KMS-11 (cell line): ENCODE measurements around the gene DNAH17.

Experiments used
- H2AFZ ChIP-seq: fragments of 200-600 bp; sonication (generic); 2 replicates; pipeline ENCODE4 v1.6.1; 2016; ENCODE audit warnings: antibody characterized with exemption, mixed run types, low read depth
- H3K27ac ChIP-seq: fragments of 200-600 bp; sonication (generic); 2 replicates; pipeline ENCODE4 v1.6.1; 2016; ENCODE audit warnings: mild to moderate bottlenecking, mixed run types
- H3K27me3 ChIP-seq: fragments of 200-600 bp; sonication (generic); 2 replicates; pipeline ENCODE4 v1.6.1; 2017; ENCODE audit warnings: mild to moderate bottlenecking, low read depth, mixed run types, moderate library complexity; ENCODE audit not compliant: insufficient read depth
- H3K36me3 ChIP-seq: fragments of 200-600 bp; sonication (generic); 2 replicates; pipeline ENCODE4 v1.6.1; 2017; ENCODE audit warnings: mild to moderate bottlenecking, mixed run types; ENCODE audit not compliant: insufficient read depth
- H3K4me1 ChIP-seq: fragments of 200-600 bp; sonication (generic); 2 replicates; pipeline ENCODE4 v1.6.1; 2016; ENCODE audit warnings: mild to moderate bottlenecking, low read depth, mixed run types; ENCODE audit not compliant: poor library complexity, severe bottlenecking
- H3K4me2 ChIP-seq: fragments of 200-600 bp; sonication (generic); 2 replicates; pipeline ENCODE4 v1.7.0; 2016; ENCODE audit warnings: mild to moderate bottlenecking, mixed run types
- H3K4me3 ChIP-seq: fragments of 200-600 bp; sonication (generic); IDR thresholded peaks from 2 replicates; pipeline ENCODE4 v1.6.1; 2017; ENCODE audit warnings: low read depth, low read length, mixed read lengths; ENCODE audit not compliant: insufficient read depth
- H3K79me2 ChIP-seq: fragments of 200-600 bp; sonication (generic); 2 replicates; pipeline ENCODE4 v1.6.1; 2016; ENCODE audit warnings: low read depth, mixed run types; ENCODE audit not compliant: insufficient read depth
- H3K9ac ChIP-seq: fragments of 200-600 bp; sonication (generic); 2 replicates; pipeline ENCODE4 v1.6.1; 2016; ENCODE audit warnings: mild to moderate bottlenecking, mixed run types
- H4K20me1 ChIP-seq: fragments of 200-600 bp; sonication (generic); 2 replicates; pipeline ENCODE4 v1.6.1; 2016; ENCODE audit warnings: mild to moderate bottlenecking, mixed run types; ENCODE audit not compliant: insufficient read depth
- TF ChIP-seq, protein P1 (sequence below): fragments of 200-600 bp; sonication (generic); conservative IDR thresholded peaks from 2 replicates; pipeline ENCODE4 v1.6.1; 2017; ENCODE audit warnings: low read depth, mild to moderate bottlenecking, antibody characterized with exemption, low read length, moderate library complexity, mixed read lengths

DNAH17 gene, protein sequence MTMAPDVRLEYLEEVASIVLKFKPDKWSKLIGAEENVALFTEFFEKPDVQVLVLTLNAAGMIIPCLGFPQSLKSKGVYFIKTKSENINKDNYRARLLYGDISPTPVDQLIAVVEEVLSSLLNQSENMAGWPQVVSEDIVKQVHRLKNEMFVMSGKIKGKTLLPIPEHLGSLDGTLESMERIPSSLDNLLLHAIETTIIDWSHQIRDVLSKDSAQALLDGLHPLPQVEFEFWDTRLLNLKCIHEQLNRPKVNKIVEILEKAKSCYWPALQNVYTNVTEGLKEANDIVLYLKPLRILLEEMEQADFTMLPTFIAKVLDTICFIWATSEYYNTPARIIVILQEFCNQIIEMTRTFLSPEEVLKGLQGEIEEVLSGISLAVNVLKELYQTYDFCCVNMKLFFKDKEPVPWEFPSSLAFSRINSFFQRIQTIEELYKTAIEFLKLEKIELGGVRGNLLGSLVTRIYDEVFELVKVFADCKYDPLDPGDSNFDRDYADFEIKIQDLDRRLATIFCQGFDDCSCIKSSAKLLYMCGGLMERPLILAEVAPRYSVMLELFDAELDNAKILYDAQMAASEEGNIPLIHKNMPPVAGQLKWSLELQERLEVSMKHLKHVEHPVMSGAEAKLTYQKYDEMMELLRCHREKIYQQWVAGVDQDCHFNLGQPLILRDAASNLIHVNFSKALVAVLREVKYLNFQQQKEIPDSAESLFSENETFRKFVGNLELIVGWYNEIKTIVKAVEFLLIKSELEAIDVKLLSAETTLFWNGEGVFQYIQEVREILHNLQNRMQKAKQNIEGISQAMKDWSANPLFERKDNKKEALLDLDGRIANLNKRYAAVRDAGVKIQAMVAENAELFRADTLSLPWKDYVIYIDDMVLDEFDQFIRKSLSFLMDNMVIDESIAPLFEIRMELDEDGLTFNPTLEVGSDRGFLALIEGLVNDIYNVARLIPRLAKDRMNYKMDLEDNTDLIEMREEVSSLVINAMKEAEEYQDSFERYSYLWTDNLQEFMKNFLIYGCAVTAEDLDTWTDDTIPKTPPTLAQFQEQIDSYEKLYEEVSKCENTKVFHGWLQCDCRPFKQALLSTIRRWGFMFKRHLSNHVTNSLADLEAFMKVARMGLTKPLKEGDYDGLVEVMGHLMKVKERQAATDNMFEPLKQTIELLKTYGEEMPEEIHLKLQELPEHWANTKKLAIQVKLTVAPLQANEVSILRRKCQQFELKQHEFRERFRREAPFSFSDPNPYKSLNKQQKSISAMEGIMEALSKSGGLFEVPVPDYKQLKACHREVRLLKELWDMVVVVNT (N-terminal part only)

DNA sequence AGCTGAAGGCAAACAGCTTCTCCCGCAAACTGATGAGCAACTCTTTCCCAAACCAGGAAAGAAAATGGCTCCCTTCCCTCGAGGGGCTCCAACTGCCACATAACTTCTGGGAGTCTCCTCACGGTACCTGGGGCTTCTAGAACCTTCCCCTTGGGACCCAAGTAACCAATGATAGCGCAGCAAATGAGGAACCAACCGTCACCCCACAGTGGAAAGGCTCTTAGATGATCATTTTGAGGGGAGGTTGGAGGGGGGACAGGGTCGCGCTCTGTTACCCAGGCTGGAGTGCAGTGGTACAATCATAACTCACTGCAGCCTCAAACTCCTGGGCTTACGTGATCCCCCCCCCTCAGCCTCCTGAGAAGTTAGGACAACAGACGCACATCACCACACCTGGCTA lies at the start of gene DNAH17:
DNAH17 (minus strand) TSS at position 101 of the 400 bp plus-strand sequence. CDS start 2,339 bp downstream, outside the sequence.
- H3K27me3 ChIP-seq, result peaks cover 96% of the 10 kb centered on the region

DNA sequence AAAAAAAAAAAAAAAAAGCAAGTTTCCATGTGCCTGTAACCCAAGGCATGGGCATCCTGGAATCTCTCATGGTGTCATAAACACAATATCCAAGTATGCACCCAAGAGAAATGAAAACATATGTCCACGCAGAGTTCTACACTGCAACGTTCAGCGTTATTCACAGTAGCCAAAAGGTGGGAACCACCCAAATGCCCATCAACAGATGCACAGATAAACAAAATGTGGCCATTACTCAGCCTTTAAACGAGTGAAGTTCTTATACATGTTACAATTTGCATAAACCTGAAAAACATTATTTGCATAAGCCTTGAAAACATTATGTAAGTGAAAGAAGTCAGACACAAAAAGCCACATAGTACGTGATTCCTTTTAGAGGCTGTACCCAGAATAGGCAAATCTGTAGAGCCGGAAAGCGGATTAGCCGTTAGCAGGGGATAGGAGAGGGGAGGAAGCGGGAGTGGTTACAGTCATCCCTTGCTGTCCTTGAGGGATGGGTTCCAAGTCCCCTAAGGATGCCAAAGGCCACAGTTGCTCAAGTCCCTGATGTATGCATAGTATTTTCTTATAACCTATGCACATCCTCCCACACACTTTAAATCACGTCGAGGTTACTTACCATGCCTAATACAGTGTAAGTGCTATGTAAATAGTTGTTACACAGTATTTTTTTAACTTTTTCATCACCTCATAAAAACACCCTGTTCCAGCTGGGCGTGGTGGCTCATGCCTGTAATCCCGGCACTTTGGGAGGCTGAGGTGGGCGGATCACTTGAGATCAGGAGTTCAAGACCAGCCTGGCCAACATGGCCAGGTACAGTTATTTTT lies 47.3 kb upstream of the DNAH17 start:
- no peak overlapping the region for H3K4me3 ChIP-seq
- H3K27ac ChIP-seq, result no peak overlapping the region
- H3K79me2 ChIP-seq, result no peaks in the 10 kb centered on the region
- H3K36me3 ChIP-seq, result no peaks in the 10 kb centered on the region
- H3K4me2 ChIP-seq, result no peak overlapping the region
- peaks cover 84% of the 10 kb centered on the region; the same call in 1 of the 2 replicates for H3K27me3 ChIP-seq
- no peaks in the 10 kb centered on the region for H3K4me1 ChIP-seq
- TF ChIP-seq, protein P1, sequence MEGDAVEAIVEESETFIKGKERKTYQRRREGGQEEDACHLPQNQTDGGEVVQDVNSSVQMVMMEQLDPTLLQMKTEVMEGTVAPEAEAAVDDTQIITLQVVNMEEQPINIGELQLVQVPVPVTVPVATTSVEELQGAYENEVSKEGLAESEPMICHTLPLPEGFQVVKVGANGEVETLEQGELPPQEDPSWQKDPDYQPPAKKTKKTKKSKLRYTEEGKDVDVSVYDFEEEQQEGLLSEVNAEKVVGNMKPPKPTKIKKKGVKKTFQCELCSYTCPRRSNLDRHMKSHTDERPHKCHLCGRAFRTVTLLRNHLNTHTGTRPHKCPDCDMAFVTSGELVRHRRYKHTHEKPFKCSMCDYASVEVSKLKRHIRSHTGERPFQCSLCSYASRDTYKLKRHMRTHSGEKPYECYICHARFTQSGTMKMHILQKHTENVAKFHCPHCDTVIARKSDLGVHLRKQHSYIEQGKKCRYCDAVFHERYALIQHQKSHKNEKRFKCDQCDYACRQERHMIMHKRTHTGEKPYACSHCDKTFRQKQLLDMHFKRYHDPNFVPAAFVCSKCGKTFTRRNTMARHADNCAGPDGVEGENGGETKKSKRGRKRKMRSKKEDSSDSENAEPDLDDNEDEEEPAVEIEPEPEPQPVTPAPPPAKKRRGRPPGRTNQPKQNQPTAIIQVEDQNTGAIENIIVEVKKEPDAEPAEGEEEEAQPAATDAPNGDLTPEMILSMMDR, result no peak
- H3K9ac ChIP-seq, result no peak overlapping the region
- H2AFZ ChIP-seq, result no peak overlapping the region
- H4K20me1 ChIP-seq, result no peaks in the 10 kb centered on the region

More for the DNA sequence above, at the start of gene DNAH17:
- Histone ChIP-seq H3K4me1 (no peaks in the 10 kb centered on the region), H3K27ac (no peak within 1 kb of the TSS), H3K79me2 (no peaks in the 10 kb centered on the region), H3K4me3 (no peak within 1 kb of the TSS), H3K9ac (no peak within 1 kb of the TSS), H3K4me2 (no peak within 1 kb of the TSS), H4K20me1 (no peaks in the 10 kb centered on the region), H3K36me3 (no peaks in the 10 kb centered on the region), H2AFZ (no peak within 1 kb of the TSS)
- TF ChIP-seq, protein P1, result no peak

DNA sequence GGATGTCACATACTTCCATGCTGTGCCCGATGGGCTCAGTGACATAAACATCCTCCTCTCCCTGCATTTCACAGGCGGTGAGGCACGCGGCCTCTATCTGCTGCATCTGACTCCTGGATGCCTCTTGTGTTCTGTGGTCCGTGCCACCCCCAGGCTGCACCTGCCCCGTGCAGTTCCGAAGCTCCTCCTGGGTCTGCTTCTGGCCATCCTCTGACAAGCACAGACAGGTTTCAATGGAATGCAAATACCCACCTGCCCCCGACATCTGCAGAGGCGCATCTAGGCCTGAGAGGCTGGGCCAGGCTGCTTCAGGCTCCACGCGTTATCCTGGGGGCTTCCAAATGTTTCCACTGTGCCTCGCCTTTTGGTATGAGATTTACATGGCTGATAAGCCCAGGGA lies 46.3 kb upstream of the DNAH17 start:
- Histone ChIP-seq H3K9ac (no peak overlapping the region), H3K79me2 (no peaks in the 10 kb centered on the region), H3K27ac (no peak overlapping the region), H2AFZ (no peak overlapping the region), H4K20me1 (no peaks in the 10 kb centered on the region), H3K27me3 (peaks cover 92% of the 10 kb centered on the region; the same call in 1 of the 2 replicates), H3K4me1 (no peaks in the 10 kb centered on the region), H3K4me3 (no peak overlapping the region), H3K36me3 (no peaks in the 10 kb centered on the region), H3K4me2 (no peak overlapping the region)
- TF ChIP-seq, protein P1, result no peak
